ENCODE data around the gene IKZF1.

DNA sequence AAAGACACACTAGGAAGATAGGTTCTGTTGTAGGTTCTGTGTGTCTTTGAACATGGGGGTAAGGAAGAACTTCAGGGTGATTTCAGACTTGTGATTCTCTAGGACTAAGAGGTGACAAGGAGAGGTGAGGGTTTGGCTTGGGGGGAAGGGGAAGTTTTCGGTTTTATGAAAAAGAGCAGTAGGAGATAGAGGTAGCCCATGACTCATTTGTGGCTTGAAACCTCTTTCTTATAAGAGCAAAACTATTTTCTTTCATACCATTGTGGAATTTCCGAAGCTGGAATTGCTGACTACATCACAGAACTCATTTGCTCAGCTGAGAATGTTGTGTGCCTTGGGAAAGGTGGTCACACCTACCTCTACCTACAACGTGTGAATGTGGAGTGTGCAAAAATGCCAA, 39.6 kb upstream of the IKZF1 start:
- TF ChIP-seq SUZ12 (IDR thresholded peaks at IDR 0.05; ENCODE audit: extremely low read depth, insufficient read depth, insufficient read length) = no peak
- no peak for TF ChIP-seq YY1 (IDR thresholded peaks at IDR 0.05; ENCODE audit: insufficient read depth, insufficient read length)
